AG08395 (cell line): ENCODE results near the gene PTMS.

Experiments
- DNase-seq: peaks from one replicate; pipeline ENCODE4 v3.0.0; 2012; ENCODE audit warnings: mixed read lengths, low spot score

PTMS gene

GRCh38 chr12:6788972-6789924 is 23.1 kb downstream of the PTMS start, which contains the start of gene CD4:
TSS of gene CD4 (plus strand) at chr12:6789528. CDS start at chr12:6800139, 10,611 bp downstream.
- DNase-seq = no peak

DNA sequence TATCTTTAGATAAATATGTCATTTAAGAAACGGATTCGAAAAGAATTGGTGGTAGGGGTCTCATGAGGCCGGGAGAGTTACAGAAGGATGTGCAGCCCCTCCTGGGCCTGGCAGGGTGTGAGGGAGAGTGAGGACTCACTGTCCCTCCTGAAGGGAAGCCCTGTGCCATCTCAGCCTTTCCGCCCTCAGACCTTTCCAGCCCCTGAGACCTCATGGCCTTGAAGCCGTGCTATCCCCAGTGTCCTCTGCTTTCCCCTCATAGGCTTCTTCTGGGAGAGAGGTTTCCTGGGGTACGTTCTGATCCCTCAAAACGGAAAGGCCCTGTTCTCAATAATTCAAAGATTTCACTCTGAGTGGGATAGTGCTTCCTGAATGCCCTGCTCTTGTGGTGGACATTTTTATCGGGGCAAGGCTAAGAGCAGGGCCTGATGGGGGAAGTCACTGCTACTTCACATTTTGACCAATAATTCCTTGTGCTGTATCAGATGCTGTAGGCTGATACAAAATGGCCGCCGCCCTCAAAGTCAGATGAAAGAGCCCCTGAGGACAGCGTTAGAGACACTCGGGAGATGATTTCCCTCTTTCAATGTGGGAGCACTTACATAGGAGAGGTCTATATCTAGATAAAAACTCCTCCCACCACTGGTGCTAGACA is 24.5 kb downstream of the PTMS start:
- no peak for DNase-seq

DNA sequence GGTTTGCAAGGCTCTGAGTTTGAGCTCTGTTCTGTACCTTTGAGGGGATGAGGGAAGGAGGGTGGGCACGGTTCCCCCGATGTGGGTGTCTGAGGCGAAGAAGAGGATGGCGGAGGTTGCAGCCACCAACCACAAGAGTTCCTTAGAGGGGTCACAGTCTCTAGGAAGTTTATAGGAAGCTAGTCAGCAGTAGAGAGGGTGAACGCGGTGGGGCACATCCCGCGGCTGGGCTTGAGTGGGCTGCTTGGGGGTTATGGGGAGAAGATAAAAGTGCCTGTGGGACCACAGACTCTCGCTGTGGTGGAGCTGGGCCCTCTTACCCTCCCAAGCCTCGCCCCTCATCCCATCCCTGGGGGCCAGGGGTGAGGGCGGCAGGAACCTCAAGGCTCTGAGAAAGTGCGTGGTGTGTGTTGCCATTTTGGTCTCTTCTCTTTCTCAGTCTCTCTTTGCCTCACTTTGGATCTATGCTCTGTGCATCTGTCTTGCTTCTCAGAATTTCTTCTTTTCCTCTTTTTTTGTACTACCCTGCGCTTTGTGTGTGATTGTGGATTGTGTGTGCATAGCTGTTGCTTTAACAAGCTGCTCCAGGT is 25.9 kb downstream of the PTMS start:
- DNase-seq = no peak

GRCh38 chr12:6792522-6793201 is 26.5 kb downstream of the PTMS start:
- no peak for DNase-seq

GRCh38 chr12:6795088-6795487 is 28.9 kb downstream of the PTMS start:
- no peak for DNase-seq

DNA sequence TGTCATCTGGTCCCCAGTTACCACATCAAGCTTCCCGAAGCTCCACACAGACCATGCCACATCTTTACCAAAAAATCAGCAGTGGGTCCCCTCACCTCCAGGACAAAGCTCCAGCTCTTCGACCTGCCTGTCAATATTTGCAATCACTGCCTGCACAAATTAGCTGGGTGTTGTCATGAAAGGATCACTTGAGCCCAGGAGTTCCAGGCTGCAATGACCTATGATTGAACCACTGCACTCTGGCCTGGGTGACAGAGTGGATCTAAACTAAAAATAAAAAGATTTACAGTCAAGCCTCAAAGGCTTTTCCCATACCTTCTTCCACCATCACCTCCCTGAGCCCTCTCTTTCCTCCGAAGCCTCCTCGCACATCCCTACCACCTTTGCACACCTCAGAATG is 30.4 kb downstream of the PTMS start:
- DNase-seq = no peak

DNA sequence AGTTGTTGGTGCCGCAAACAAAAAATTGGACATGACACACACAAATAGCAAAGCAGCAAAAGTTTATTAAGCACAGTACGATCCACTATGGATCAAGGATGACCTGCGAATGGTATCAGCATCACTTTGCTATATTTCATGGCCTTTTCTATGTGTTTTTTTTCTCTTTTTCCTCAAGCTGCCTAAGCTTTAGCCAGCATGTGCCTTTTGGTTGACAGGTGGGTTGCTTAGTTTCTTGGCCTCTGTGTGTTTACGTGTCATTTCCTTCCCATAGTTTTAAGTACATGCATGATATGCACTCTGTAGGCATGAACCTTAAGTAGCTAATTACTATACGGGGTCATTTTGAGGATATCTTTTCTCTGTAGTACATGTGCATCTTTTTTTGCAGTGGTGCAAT is 33.0 kb downstream of the PTMS start:
- no peak for DNase-seq

DNA sequence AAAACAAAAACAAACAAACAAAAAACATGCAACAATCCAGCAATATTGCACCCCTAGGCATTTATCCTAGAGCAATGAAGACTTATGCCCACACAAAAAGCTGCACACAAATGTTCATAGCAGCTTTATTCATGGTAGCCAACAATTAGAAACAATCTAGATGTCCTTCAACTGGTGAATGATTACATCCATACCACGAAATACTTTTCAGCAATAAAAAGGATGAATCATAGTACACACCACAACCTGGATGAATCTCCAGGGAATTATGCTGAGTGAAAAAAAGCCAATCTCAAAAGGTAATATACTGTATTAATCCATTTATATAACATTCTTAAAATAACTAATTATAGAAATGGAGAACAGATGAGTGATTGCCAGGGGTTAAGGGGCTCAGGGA is 41.0 kb downstream of the PTMS start:
- DNase-seq = no peak

- no peak for DNase-seq
These were observed 42.9 kb downstream of the PTMS start for GRCh38 chr12:6809056-6809455.

DNA sequence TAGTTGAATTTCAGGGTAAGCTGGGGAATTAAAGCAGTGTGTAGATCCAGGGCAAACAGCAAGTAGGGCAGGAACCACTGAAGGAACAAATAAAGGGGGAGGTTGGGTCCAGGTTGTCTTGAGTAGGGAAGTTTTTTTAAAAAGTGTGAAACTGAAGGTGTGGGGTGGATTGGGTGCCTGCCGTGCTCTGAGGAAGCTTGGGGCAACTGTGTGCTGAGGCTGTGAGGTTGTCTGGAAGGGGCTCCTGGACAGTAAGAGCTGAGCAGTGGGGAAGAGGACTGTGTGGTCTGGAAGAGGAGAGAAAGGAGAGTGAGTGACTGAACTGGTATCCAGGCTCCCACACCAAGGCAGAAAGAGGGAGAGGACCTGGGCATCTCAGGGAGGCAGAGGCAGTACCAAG is 44.6 kb downstream of the PTMS start:
- no peak for DNase-seq

GRCh38 chr12:6813363-6813762 is 47.2 kb downstream of the PTMS start:
- DNase-seq = no peak

DNA sequence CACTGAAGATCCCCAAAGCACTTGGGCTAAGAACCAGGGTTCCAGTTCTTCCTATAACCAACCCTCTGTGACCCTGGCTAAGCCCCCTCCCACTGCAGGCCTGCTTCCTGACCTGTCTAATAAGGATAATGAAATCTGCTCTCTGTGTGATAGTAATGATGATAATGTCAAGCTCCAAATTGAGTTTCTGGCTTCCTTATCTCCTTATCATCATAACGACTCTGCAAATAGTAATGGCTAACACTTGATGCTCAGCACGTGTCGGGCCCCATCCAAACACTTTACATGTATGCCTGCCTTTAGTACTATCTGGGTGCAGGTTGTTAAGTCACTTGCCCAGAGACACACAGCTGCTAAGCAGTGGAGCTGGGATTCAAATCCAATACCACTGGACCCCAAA is 50.4 kb downstream of the PTMS start:
- no peak for DNase-seq

- no peak for DNase-seq
These were observed 50.9 kb downstream of the PTMS start for GRCh38 chr12:6817098-6817497.

DNA sequence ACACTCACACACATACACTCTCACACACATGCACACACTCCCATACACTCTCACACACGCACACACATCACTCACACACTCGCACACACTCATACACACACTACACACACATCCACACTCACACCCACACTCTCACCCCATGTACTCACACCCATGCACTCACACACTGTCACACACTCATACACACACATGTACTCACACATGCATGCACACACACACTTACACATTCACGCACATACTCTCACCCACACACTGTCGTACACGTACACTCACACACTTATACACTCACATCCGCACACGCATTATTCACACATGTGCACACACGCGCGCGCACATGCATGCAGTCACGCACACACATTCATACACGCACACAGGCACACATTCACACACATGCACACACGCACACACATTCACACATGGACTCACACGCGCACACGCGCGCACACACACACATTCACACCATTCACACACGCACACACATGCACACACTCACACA is 51.5 kb downstream of the PTMS start:
- no peak for DNase-seq

GRCh38 chr12:6818222-6818621 is 52.1 kb downstream of the PTMS start:
- no peak for DNase-seq

DNA sequence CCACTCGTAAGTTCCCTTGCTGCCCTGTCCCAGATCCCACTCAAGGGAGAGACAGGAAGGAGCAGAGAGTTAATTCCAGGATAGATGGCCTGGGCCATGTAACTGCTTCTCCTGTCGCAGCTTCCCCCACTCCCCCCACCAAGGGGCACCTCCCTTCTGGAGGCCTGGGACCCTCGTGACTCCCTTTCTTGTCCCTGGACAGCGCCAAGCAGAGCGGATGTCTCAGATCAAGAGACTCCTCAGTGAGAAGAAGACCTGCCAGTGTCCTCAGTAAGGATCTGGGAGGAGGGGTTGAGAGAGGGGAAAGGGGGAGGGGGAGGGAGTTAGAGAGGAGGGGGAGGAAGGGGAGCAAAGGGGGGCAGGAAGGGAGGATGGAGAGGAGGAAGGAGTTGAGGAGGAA is 52.5 kb downstream of the PTMS start:
- DNase-seq = no peak

- DNase-seq = no peak
These were observed 53.2 kb downstream of the PTMS start for GRCh38 chr12:6819106-6820030.

- DNase-seq = no peak
These were observed 54.0 kb downstream of the PTMS start for GRCh38 chr12:6820166-6820565.
